ENCODE results near the gene ISY1.

DNA sequence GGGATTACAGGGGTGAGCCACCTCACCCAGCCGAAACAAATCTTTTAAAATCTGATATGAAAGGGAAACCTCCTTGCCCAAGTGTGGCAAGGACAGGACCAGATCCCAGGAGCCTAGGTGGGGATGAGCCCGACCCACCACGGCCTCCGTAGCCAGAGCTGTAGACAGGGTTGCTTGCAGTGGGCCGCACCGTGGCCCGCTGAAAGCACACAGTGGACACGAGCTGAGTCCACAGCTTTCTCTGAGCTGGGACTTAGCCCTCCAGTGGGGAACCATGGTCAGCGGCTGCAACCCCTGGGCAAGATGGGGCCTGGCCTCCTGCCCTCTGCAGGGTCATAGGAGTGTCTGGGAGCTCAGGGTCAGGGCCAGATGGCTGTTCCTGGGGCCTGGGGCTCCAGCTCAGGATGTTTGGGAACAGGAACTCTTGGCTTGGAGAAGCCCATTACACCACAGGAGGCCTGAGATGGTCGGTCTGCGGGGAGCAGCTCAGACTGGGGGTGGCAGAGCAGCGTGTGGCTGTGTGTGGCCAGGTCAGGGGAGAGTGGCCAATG lies 75.6 kb downstream of the ISY1 start:
- TF ChIP-seq POLR2A (IDR thresholded peaks at IDR 0.05), result no peak
- TF ChIP-seq CTCF (IDR thresholded peaks at IDR 0.05), result no peak
